ENCODE results near the gene PCYT1B.
"Not testable (repeated sequence)": the region's sequence is repeated elsewhere in the genome, so short reads cannot be mapped to it uniquely, and the experiment has no call there.

Gene PCYT1B

GRCh38 chrX:24647257-24648058 lies at the start of gene PCYT1B:
Gene PCYT1B, minus strand, starts transcription at chrX:24647347. Its CDS starts 242 bp downstream, at chrX:24647105.
- DNase-seq (ENCODE audit: low read depth): peak; percentile 11

GRCh38 chrX:24696294-24696693 lies 49.1 kb upstream of the PCYT1B start:
- no peak for DNase-seq (ENCODE audit: low read depth)

GRCh38 chrX:24694825-24695224 lies 47.7 kb upstream of the PCYT1B start:
- DNase-seq (ENCODE audit: low read depth): no peak

- DNase-seq (ENCODE audit: low read depth): peak; percentile 53
Measured at GRCh38 chrX:24693453-24694202, 46.5 kb upstream of the PCYT1B start, which contains the start of gene POLA1. Gene POLA1, plus strand, starts transcription at chrX:24693918. Its CDS starts 44 bp downstream, at chrX:24693962.

- no peak for DNase-seq (ENCODE audit: low read depth)
Measured at GRCh38 chrX:24692305-24692704, 45.2 kb upstream of the PCYT1B start.

- no peak for DNase-seq (ENCODE audit: low read depth)
Measured at GRCh38 chrX:24684048-24684447, 36.9 kb upstream of the PCYT1B start.

GRCh38 chrX:24682739-24683432 lies 35.7 kb upstream of the PCYT1B start:
- no peak for DNase-seq (ENCODE audit: low read depth)

- no peak for DNase-seq (ENCODE audit: low read depth)
Measured at GRCh38 chrX:24676403-24677024, 29.4 kb upstream of the PCYT1B start.

- no peak for DNase-seq (ENCODE audit: low read depth)
Measured at GRCh38 chrX:24673424-24673823, 26.3 kb upstream of the PCYT1B start.

GRCh38 chrX:24672701-24673190 lies 25.6 kb upstream of the PCYT1B start:
- DNase-seq (ENCODE audit: low read depth): no peak

GRCh38 chrX:24668111-24668510 lies 21.0 kb upstream of the PCYT1B start:
- no peak for DNase-seq (ENCODE audit: low read depth)

GRCh38 chrX:24662352-24662751 lies 15.2 kb upstream of the PCYT1B start:
- DNase-seq (ENCODE audit: low read depth): no peak

GRCh38 chrX:24661292-24661691 lies 14.1 kb upstream of the PCYT1B start:
- DNase-seq (ENCODE audit: low read depth): no peak

- no peak for DNase-seq (ENCODE audit: low read depth)
Measured at GRCh38 chrX:24659646-24660045, 12.5 kb upstream of the PCYT1B start.

- DNase-seq (ENCODE audit: low read depth): no peak
Measured at GRCh38 chrX:24659106-24659505, 12.0 kb upstream of the PCYT1B start.

- no peak for DNase-seq (ENCODE audit: low read depth)
Measured at GRCh38 chrX:24658421-24658820, 11.3 kb upstream of the PCYT1B start.

- DNase-seq (ENCODE audit: low read depth): no peak
Measured at GRCh38 chrX:24657671-24658386, 10.7 kb upstream of the PCYT1B start.

GRCh38 chrX:24655679-24656078 lies 8.5 kb upstream of the PCYT1B start:
- DNase-seq (ENCODE audit: low read depth): not testable (repeated sequence)

- no peak for DNase-seq (ENCODE audit: low read depth)
Measured at GRCh38 chrX:24651783-24652182, 4.6 kb upstream of the PCYT1B start.

- DNase-seq (ENCODE audit: low read depth): no peak
Measured at GRCh38 chrX:24648495-24648894, 1.3 kb upstream of the PCYT1B start.

- no peak for DNase-seq (ENCODE audit: low read depth)
Measured at GRCh38 chrX:24646745-24647182, 383 bp downstream of the PCYT1B start.
